ENCODE data around the gene COL4A1.

Gene COL4A1

DNA sequence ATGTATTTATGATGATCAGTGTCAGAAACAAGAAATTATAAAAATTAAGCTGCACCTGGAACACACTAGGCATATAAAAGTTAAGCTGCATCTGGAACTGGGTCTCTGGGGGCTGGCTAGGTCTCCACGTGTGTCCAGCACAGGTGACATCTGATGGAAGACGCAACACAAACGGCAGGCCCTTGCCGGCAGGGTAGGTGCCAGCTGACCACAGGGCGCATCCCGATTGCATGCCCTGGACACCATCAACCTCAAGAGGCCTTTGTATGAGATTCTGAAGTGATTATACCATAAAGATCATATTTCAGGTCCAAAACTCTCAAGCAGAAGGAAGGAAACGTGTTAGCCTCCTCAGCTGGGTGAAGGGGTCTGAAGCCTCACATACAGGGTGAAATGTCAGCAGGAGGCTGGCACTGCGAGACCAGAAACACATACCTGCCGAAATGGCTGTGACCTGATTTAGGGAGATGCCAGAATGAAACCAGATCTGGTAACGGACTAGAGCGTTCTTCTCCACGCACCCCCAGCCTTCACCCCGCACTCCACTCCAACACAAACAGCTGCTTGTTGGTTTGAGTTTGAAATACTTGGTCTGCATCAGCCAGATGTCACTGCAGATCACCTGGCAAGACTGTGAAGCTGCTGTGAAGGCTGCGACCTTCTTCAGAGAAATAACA is 37.3 kb downstream of the COL4A1 start:
- DNase-seq, result no peak

- DNase-seq, result no peak
Observed at GRCh38 chr13:110268576-110269185, 38.3 kb downstream of the COL4A1 start.

- DNase-seq, result no peak
Observed at GRCh38 chr13:110268061-110268460, 38.9 kb downstream of the COL4A1 start.

GRCh38 chr13:110266983-110267382 is 40.0 kb downstream of the COL4A1 start:
- DNase-seq, result no peak

DNA sequence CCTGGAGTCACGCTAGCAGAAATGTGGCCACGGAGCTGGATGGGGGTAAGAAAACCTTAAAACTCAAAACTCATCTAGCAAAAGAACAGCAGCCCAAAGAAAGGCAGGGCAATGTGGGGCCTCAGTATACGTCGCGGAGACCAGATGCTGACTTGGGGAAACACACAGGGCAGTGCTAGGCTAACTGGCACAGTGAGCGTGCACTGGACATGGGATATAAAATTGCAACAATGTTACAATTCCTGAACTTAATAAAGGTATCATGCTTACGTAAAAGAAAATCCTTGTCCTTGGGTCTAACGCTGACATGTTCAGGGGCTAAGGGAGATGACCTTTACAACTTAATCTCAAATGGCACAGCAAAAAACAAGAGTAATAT is 40.5 kb downstream of the COL4A1 start:
- DNase-seq, result no peak

- no peak for DNase-seq
Observed at GRCh38 chr13:110265682-110266430, 41.1 kb downstream of the COL4A1 start.

- DNase-seq, result no peak
Observed at GRCh38 chr13:110265341-110265681, 41.6 kb downstream of the COL4A1 start.

DNA sequence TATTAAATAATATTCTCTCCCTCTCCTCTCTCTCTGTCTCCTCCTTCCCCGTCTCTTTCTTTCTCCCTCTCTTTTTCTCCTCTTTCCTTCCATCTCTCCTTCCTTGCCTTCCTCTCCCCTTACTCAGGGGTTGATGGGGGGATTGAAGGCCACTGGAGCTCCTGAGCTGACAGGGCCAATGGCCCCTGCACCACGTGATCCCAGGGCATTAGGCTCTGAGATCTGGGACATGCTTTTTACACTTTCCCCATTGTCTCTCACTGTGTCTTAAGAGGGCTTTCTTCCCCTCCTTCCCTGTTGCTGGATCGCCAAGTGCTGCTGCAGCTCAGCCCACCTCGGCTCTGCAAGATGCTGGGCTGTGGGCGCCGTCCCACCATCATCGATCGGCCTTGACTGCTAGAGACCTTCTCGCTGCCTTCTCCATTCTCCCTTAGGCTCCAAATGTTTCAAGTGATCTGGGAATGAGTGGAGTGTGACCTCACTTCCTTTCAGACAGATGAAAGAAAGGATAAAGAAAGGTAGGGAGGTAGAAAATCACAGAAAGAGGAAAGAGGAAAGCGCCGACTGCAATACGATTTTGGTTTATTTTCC is 42.2 kb downstream of the COL4A1 start:
- no peak for DNase-seq

DNA sequence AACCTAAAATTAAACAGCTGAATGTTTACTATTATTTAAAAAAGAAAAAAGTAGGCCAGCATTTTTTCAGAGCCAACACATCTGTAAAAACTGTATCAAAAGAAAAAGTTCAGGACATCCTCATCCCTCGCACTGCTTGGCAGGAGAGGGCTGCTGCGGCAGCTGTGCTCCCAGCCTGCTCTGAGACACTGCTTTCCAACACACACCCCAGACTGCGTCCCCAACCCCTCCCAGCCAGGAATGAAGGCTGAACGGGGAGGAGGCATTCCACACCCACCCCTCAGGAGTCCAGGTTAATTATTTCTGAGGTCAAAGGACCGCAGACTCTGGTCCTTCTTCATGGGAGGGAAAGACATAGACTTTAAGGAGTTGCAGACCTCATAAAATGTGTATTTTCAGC is 43.1 kb downstream of the COL4A1 start:
- no peak for DNase-seq

- no peak for DNase-seq
Observed at GRCh38 chr13:110263404-110263803, 43.6 kb downstream of the COL4A1 start.

DNA sequence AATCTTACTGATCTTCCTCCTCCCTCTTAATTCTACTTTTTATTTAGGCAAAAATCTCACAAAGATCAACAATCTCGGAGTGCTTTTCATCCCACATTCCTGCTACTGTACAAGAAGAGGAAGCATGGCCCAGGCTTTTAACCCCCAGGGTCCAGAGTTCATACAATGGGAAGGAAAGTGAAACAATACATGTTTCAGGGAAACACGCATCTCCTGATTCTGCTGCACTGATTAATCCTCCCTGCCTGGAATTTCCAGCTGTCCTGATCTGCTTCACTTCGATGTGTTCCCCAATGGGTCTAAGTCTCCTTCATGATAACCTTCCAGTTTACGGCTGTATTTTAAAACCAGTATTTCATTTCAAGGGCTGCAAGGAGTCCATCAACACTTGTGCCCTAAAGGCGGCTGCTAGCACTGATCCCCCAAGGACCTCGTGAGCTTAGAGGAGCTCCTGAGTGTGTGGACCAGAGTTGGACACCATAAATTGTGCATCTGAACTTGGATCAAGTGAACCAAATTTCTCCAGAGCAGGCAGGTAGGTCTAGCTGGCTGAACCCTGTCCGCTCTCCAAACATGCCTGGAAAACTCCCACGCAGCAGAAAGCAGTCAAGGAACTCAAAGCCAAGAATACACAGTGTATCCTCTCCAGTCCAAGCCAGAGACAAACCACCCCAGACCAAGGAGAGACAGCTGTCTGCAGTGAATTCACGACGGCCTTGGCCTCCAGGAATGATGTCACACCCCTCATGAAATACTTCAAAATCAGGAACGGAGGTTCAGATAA is 44.3 kb downstream of the COL4A1 start:
- DNase-seq, result peak; percentile 22

- no peak for DNase-seq
Observed at GRCh38 chr13:110262082-110262436, 44.9 kb downstream of the COL4A1 start.

DNA sequence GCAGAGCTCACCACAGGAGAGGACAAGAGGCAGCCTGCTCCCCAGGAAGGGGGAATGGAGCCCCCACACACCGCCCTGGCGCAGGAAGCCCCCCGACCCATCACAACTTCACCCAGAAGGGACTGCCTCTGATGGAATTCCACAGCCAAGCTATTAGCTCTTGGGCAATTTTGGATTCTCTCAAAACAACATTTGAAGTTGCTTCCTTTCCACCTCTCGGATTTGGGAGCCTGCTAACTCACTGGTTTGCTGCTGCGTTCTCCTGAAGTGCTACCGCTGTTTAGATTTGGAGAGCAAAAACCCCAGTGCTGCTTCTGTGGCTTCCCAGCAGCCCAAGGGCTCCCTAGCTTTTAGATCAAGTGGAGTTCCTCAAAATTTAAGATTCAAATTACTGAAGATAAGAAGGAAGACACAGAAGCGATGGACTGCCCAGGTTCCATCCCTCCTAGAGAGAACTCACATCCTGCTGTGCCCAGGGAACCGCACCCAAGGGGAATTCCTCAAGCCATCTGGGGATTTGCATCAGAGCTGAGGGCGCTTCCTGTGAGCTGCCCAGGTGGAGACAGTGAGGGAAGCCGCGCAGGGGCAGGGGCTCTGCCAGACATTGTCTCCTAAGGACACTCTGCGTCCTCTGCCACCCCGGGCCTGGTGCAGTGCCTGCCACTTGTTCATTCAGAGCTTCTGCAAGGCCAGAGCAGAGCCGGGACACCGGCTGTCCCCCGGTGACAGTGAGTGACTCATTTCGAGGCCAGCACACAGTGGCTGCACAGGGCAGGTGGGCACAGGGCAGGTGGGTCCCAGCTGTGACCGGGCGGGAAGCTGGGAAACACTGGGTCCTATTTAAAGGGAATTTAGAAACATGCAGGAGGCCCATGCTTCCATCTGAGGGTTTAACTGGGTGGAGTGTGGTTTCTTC is 45.5 kb downstream of the COL4A1 start:
- DNase-seq, result no peak

DNA sequence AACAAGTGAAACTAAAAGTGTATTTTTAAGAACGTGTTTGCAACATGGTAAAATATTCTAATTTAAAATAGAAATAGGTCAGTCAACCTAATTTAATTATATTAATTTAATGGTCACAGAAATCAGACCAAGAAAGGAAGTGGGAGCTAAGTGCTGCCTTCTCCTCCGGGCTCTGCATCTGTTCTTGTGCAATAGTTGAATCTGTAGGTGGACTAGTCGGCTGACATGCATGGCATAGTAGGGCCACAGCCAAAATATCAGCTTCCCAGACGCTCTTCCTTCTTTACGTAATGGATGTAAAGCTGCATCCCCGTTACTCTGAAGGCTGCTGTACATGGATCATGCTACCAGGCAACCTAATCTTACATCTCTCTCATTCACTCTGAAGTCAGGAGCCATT is 47.3 kb downstream of the COL4A1 start:
- peak; percentile 64 for DNase-seq

GRCh38 chr13:110258876-110259631 is 47.9 kb downstream of the COL4A1 start:
- peak; percentile 56 for DNase-seq

GRCh38 chr13:110257408-110257807 is 49.5 kb downstream of the COL4A1 start:
- DNase-seq, result no peak

DNA sequence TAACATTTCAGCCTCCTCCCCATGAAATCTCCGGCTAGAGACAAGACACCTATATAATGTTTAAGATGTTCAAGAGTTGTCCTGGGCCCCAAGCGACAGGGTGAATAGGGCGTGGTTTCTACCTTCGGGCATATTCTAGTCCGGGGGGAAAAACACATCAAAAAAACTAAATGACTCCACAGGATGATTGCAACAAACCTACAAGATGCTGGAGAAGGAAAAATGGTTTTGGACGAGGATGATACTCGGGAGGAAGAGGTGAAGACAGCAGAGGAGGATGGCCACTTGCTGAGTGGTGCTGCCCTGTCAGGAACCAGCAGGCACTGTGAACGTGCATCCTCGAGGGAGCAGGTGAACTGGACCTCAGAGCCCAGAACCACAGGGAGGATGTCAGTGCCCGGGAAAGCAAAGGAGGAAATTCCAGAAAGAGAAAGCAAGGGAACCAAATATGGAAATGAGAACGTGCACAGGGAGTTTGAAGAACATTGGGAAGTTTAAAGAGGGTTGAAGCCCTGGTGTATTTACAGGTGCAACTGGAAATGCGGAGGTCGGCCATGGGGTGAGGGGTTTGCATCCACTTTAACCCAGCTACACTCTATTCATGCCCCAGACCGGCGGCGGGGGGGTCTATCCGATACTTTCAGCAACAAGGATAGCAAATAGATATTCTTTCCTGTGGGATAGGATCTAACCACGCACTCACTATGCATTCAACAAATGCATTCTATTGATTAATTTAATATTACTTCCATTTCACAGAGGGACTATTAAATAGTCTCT is 50.6 kb downstream of the COL4A1 start:
- no peak for DNase-seq

DNA sequence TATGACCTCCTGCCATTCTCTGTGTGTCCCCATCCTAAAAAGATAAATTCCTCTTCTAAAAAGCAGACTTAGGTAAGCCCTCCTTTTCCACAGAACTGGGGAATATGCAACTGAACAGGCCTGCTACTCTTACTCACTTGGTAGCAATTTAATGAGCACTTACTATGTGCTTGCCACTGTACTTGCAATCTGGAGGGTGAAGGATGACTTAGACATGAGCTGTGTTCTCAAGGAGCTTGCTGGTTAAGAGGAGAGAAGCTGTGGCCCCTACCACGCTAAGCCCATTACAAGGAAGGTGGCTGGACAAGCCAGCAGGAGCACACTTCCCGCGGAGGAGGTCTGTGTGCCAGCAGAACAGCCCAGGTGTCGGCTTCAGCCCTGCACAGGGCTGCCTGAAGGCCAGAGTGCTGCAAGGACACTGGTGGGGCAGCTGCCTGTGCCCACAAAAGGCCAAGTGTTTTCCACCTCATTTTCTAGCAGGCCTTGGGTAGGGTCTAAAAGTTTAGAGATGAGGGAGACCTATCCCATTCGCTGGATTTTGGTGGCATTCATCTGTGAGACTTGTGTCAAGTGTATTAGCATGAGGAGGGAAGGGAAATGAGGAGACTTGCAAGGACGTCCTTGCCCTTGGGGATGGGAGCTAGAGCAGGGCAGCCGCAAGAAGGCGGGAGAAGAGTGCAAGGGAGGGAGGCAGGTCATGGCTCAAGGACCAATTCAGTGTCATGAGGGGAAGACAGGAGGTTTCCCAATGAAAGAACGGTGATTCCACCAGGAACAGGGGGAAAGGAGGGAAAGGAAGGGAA is 52.0 kb downstream of the COL4A1 start:
- peak; percentile 63 for DNase-seq

- DNase-seq, result peak; percentile 82
Observed at GRCh38 chr13:110254151-110254679, 52.7 kb downstream of the COL4A1 start.
